ENCODE data around the gene ELK1. TPM values are rescaled to one million over a fixed set of nuclear protein-coding genes. Genes with fewer than 3 reads are reported as not detected.
"Not testable (repeated sequence)": the region's sequence is repeated elsewhere in the genome, so short reads cannot be mapped to it uniquely, and the experiment has no call there.

The ELK1 gene
- total RNA-seq, 4 donors from 2014 or later: 19.1 to 35.3 (median 25.1) TPM

DNA sequence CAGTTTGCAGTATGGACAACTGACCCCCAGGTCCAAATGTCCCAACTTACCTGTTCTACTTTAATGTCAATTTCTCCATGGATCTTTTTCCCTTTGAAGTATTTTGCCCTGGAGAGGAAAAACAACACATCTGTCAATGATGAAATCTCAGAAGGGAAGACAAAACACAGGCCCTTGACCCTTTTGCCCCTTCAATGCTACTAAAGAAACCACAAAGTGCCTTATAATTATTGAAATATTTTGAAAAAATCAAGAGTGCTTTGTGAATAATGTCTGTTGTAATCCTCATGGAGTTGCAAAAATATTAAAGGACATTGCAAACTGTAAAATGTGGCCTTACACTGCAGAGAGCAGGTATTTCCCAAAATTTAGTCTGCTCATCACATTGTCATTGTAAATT, 43.3 kb downstream of the ELK1 start:
- no peaks in the 10 kb centered on the region for H3K4me1 ChIP-seq
- TF ChIP-seq EP300 (IDR thresholded peaks at IDR 0.05): no peak
- TF ChIP-seq POLR2AphosphoS5 (IDR thresholded peaks at IDR 0.05): no peak
- no peak for TF ChIP-seq POLR2A (IDR thresholded peaks at IDR 0.05; ENCODE audit: low read depth)
- TF ChIP-seq, protein P1, sequence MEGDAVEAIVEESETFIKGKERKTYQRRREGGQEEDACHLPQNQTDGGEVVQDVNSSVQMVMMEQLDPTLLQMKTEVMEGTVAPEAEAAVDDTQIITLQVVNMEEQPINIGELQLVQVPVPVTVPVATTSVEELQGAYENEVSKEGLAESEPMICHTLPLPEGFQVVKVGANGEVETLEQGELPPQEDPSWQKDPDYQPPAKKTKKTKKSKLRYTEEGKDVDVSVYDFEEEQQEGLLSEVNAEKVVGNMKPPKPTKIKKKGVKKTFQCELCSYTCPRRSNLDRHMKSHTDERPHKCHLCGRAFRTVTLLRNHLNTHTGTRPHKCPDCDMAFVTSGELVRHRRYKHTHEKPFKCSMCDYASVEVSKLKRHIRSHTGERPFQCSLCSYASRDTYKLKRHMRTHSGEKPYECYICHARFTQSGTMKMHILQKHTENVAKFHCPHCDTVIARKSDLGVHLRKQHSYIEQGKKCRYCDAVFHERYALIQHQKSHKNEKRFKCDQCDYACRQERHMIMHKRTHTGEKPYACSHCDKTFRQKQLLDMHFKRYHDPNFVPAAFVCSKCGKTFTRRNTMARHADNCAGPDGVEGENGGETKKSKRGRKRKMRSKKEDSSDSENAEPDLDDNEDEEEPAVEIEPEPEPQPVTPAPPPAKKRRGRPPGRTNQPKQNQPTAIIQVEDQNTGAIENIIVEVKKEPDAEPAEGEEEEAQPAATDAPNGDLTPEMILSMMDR (IDR thresholded peaks at IDR 0.05): no peak
- H3K4me3 ChIP-seq: no peak overlapping the region
- no peaks in the 10 kb centered on the region for H3K9me3 ChIP-seq
- no peak for DNase-seq (ENCODE audit: extremely low spot score)
- no peaks in the 10 kb centered on the region for H3K36me3 ChIP-seq
- intact Hi-C loops (cut with DNase I): no loop called here
- no peaks in the 10 kb centered on the region for H3K27me3 ChIP-seq
- no peak overlapping the region for H3K27ac ChIP-seq (replicated peaks in 1 of 4)

DNA sequence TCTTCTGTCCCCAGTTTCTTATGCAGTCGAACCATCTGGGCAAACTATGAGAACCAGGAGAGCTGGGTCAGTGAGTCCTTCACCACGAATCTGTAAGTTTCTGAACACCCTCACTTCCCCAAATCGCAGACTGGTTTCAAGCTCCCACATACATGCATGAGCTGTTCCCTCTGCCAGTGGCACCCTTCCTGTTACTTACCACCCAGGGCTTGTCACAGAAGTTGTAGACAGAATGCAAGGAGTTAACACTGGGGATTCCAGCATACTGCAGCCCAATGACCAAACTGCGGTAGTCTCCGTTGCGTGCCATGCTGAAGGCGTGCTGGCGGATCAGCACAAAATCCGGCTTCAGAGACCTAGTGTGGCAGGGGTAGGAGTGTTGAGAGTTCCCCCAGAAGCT, 45.3 kb downstream of the ELK1 start:
- 63% methylated on average over 9 of the region's 9 CpGs for WGBS
- no peak for DNase-seq (ENCODE audit: extremely low spot score)
- TF ChIP-seq EP300 (IDR thresholded peaks at IDR 0.05) (no peak), POLR2A (IDR thresholded peaks at IDR 0.05; ENCODE audit: low read depth) (no peak), POLR2AphosphoS5 (IDR thresholded peaks at IDR 0.05) (no peak)
- TF ChIP-seq, protein P1 (IDR thresholded peaks at IDR 0.05): no peak

DNA sequence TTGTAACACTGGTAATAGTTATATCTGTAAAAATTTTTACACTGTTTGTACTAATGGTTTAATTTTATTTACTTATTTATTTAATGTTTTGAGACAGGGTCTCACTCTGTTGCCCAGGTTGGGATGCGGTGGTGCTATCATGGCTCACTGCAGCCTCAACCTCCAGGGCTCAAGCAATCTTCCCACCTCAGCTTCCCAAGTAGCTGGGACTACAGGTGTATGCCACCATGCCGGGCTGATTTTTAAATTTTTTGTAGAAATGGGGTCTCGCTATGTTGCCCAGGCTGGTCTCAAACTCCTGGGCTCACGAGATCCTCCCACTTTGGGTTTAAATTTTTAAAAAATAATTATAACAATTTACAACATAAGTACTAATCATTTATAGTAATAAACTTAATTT, 47.2 kb downstream of the ELK1 start:
- DNase-seq (ENCODE audit: extremely low spot score); H3K36me3 ChIP-seq; H3K4me3 ChIP-seq; intact Hi-C loops (cut with DNase I); H3K4me1 ChIP-seq; H3K27me3 ChIP-seq; H3K27ac ChIP-seq (replicated peaks in 1 of 4): not testable (repeated sequence)
- 87% methylated on average over 4 of the region's 4 CpGs for WGBS
- peaks cover 0 to 12% (median 0%) of the 10 kb centered on the region in 4 donors for H3K9me3 ChIP-seq

More for the DNA sequence above, 45.3 kb downstream of the ELK1 start:
- no peak overlapping the region for H3K4me3 ChIP-seq
- intact Hi-C loops (cut with DNase I): no loop called here
- H3K27ac ChIP-seq (replicated peaks in 1 of 4): no peak overlapping the region
- H3K9me3 ChIP-seq: peaks cover 0 to 7% (median 0%) of the 10 kb centered on the region in 4 donors
- H3K4me1 ChIP-seq: no peaks in the 10 kb centered on the region
- H3K36me3 ChIP-seq: no peaks in the 10 kb centered on the region
- no peaks in the 10 kb centered on the region for H3K27me3 ChIP-seq

DNA sequence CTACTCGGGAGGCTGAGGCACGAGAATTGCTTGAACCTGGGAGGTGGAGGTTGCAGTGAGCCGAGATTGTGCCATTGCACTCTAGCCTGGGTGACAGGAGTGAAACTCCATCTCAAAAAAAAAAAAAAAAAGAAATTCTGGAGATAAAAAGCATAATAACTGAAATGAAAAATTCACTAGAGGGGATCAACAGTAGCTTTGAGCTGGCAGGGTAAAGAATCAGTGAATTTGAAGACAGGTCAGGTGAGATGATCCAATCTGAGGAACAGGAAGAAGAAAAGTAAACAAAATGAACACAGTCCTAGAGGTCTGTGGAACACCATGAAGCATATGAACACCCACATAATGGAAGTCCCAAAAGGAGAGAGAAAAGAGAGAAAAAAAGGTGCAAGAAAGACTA, 53.1 kb downstream of the ELK1 start:
- intact Hi-C loops (cut with DNase I): no loop called here
- TF ChIP-seq POLR2A (IDR thresholded peaks at IDR 0.05; ENCODE audit: low read depth) (no peak), EP300 (IDR thresholded peaks at IDR 0.05) (no peak), POLR2AphosphoS5 (IDR thresholded peaks at IDR 0.05) (no peak)
- TF ChIP-seq, protein P1 (IDR thresholded peaks at IDR 0.05): no peak

DNA sequence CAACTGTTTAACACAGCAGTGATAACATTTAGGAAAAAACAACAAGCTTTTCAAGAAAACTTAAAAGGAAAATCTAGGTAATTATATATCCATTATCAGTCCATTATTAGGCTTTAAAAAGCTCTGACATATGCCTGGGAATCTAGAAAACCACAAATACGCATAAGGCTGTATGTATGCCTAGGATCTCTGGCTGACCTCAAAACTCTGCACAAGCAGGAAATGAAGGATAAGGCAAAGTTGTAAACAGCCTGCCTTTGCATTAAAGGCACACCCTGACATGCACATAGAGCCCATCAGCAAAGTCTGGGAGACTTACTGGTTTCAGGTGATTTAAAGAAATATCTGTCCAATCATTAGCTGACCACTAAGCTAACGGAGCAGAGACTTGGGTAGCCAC, 54.1 kb downstream of the ELK1 start:
- TF ChIP-seq EP300 (IDR thresholded peaks at IDR 0.05) (no peak), POLR2A (IDR thresholded peaks at IDR 0.05; ENCODE audit: low read depth) (no peak), POLR2AphosphoS5 (IDR thresholded peaks at IDR 0.05) (no peak)
- TF ChIP-seq, protein P1 (IDR thresholded peaks at IDR 0.05): no peak
- 84% methylated on average over 2 of the region's 2 CpGs for WGBS

More for the DNA sequence above, 53.1 kb downstream of the ELK1 start:
- WGBS: 80% methylated on average over 3 of the region's 3 CpGs
- H3K9me3 ChIP-seq: peaks cover 0 to 34% (median 0%) of the 10 kb centered on the region in 4 donors
- no peak overlapping the region for H3K27ac ChIP-seq (replicated peaks in 1 of 4)
- no peak overlapping the region for H3K4me3 ChIP-seq
- no peaks in the 10 kb centered on the region for H3K36me3 ChIP-seq
- no peaks in the 10 kb centered on the region for H3K27me3 ChIP-seq
- DNase-seq (ENCODE audit: extremely low spot score): no peak
- no peaks in the 10 kb centered on the region for H3K4me1 ChIP-seq

More for the DNA sequence above, 54.1 kb downstream of the ELK1 start:
- peaks cover 0 to 34% (median 0%) of the 10 kb centered on the region in 4 donors for H3K9me3 ChIP-seq
- H3K4me1 ChIP-seq: no peaks in the 10 kb centered on the region
- no peak overlapping the region for H3K4me3 ChIP-seq
- H3K36me3 ChIP-seq: no peaks in the 10 kb centered on the region
- DNase-seq (ENCODE audit: extremely low spot score): no peak
- no peaks in the 10 kb centered on the region for H3K27me3 ChIP-seq
- intact Hi-C loops (cut with DNase I): no loop called here
- H3K27ac ChIP-seq (replicated peaks in 1 of 4): no peak overlapping the region

Measured in esophagus muscularis mucosa (tissue), 4 donors.